Activated T-cell treated with anti-CD3 and anti-CD28 coated beads, Interleukin-2, amount 50 U/mL, for 24 hours (primary cell): ENCODE data around the gene NAT16.
"Not testable (repeated sequence)": the region's sequence is repeated elsewhere in the genome, so short reads cannot be mapped to it uniquely, and the experiment has no call there.

Experiments
- DNase-seq: peaks from one replicate; pipeline ENCODE4 v3.0.0-alpha.2; 2020
- H3K27ac Mint-ChIP-seq: 2 replicates; pipeline ENCODE4 v1.8.0; 2020; ENCODE audit warnings: mild to moderate bottlenecking, mixed read lengths
- H3K27me3 Mint-ChIP-seq: 2 replicates; pipeline ENCODE4 v1.8.0; 2020; ENCODE audit warnings: mixed read lengths
- H3K36me3 Mint-ChIP-seq: 2 replicates; pipeline ENCODE4 v1.8.0; 2020; ENCODE audit warnings: low read depth, mixed read lengths
- H3K4me1 Mint-ChIP-seq: 2 replicates; pipeline ENCODE4 v1.8.0; 2020; ENCODE audit warnings: low read depth, mixed read lengths
- H3K4me3 Mint-ChIP-seq: 2 replicates; pipeline ENCODE4 v1.8.0; 2020; ENCODE audit warnings: mild to moderate bottlenecking, moderate library complexity, mixed read lengths
- H3K9me3 Mint-ChIP-seq: 2 replicates; pipeline ENCODE4 v1.8.0; 2020; ENCODE audit warnings: mixed read lengths

The NAT16 gene

DNA sequence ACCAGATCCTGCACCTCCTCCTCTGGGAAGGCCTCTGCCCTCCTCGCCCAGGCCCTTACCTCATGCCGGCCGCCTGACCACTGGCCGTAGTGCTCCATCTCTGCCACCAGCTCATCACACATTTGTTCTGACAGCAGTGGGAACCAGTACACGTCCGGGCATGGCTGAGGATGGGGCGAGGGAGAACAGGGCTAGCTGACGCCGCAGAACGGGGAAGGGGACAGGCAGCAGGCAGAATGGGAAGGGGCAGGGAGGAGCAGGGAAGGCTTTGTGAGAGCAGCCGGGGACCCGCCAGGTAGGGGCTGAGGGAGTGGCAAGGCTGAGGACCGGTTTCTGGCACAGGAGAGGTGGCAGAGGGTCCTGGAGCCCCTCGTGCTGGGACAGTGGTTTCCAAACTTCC lies 28.7 kb upstream of the NAT16 start:
- Mint-ChIP-seq H3K27me3 (peaks cover 3% of the 10 kb centered on the region), H3K9me3 (no peaks in the 10 kb centered on the region), H3K36me3 (peaks cover 51% of the 10 kb centered on the region), H3K4me1 (peaks cover 6% of the 10 kb centered on the region), H3K4me3 (no peak overlapping the region), H3K27ac (no peak overlapping the region)
- no peak for DNase-seq

DNA sequence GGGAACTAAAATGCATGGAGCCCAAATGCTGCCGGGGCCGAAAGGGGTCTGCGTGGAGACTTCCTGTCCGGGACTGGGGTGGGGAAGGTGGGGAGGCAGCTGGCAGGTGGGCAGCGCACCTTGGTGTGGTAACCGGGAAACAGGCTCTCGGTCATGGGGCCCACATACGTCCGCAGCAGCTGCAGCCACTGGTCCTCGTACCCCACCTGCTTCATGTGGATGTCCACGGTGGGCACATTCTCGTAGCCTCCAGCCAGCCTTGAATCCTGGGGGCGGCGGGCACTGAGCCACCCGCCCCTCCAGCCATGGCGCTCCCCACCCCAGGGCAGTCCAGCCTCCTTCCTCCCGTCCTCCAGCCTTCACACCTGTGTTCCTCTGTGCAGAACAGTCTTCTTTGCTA lies 27.4 kb upstream of the NAT16 start:
- peaks cover 15% of the 10 kb centered on the region for H3K27me3 Mint-ChIP-seq
- no peaks in the 10 kb centered on the region for H3K9me3 Mint-ChIP-seq
- H3K4me3 Mint-ChIP-seq = no peak overlapping the region
- H3K4me1 Mint-ChIP-seq = peaks cover 10% of the 10 kb centered on the region
- peaks cover 49% of the 10 kb centered on the region for H3K36me3 Mint-ChIP-seq
- DNase-seq = no peak
- H3K27ac Mint-ChIP-seq = no peak overlapping the region

DNA sequence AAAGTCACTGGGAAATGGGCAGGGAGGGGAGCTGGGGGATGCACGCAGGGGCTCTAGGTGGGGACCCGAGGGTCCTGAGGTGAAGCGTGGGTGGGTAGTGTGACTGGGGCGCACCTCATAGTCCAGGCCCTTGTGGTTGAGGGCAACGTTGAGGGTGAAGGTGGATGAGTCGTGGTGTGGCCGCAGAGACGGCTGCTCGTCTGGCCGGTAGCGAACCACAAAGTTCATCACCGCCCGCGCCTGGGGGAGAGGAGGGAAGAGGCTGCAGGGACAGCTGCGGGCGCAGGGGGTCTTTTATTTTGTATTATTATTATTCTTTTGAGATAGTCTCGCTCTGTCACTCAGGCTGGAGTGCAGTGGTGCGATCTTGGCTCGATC lies 26.6 kb upstream of the NAT16 start:
- Mint-ChIP-seq H3K4me1 (peaks cover 10% of the 10 kb centered on the region), H3K4me3 (no peak overlapping the region), H3K36me3 (peaks cover 43% of the 10 kb centered on the region), H3K27ac (no peak overlapping the region), H3K9me3 (no peaks in the 10 kb centered on the region), H3K27me3 (peaks cover 21% of the 10 kb centered on the region)
- DNase-seq = no peak

DNA sequence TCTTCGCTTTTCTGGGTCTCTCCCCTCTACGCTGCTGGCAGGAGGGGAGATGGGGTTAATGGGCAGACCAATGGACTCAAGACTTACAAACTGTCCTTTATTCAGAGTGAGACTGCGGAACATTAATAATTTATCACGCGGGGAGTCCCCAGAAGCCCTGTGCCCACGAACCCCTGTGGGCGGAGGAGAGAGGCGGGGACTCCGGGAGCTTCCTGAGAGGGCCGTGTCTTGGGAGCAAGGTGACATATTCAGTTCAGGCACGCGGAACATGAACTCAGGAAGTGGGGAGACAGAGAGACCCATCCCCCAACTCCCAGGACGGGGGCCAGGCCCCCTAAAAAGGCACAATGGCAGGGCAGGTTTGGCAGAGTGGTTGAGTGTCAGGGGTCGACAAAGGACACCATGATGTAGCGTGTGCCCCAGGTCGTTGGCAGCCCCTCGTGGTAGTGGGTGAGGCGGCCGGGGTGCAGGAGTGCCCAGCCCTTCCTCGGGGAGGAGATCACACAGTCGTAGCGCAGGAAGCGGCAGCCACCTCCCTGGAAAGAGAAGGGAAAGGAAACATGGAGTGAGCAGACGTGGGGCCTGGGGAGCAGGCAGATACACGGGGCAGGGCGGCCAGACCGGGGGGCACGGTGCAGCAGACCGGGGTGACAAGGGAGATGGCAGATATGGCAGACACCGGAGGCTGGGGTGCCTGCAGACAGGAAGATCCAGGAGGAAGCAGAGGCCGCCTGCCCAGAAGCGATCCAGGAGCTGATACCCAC lies 26.0 kb upstream of the NAT16 start:
- DNase-seq = no peak
- no peak overlapping the region for H3K27ac Mint-ChIP-seq
- no peak overlapping the region for H3K4me3 Mint-ChIP-seq
- H3K4me1 Mint-ChIP-seq = peaks cover 10% of the 10 kb centered on the region
- peaks cover 27% of the 10 kb centered on the region for H3K27me3 Mint-ChIP-seq
- no peaks in the 10 kb centered on the region for H3K9me3 Mint-ChIP-seq
- H3K36me3 Mint-ChIP-seq = peaks cover 41% of the 10 kb centered on the region

DNA sequence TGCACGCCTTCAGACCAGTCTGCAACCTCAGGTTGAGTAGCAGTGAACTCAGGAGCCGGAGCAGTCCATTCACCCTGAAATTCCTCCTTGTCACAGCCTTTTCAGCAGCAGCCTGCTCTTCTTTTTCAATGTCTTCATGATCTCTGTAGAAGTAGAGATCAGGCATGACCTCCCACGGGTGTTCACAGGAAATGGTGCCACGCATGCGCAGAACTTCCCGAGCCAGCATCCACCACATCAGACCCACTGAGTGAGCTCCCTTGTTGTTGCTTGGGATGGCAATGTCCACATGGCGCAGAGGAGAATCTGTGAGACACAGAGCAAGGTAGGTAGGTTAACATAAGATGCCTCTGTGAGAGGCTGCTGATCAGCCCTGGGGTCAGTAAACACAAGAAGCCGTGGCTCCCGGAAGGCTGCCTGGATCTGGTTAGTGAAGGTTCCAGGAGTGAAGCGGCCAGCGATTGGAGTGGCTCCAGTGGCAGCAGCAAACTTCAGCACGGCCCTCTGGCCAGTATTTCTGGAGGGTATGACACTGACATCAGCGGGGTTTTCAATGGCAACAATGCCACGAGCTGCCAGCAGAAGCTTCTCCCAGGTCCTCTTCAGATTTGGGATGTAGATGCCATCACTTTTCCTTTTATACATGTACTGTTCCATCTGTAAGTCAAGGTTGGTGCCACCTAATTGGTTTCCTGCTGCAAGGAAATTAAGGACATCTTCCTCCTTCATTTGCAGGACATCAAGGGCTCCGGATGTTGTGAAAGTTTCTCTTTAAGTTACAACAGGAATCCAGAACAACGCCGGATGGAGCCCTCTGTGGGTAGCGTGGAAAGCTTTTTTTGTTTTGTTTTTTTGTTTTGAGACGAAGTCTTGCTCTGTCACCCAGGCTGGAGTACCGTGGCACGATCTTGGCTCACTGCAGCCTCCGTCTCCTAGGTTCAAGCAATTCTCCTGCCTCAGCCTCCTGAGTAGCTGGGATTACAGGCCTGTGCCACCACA lies 23.9 kb upstream of the NAT16 start:
- H3K27ac Mint-ChIP-seq = peak overlapping the region; percentile 42
- H3K27me3 Mint-ChIP-seq = peaks cover 40% of the 10 kb centered on the region
- H3K4me1 Mint-ChIP-seq = peaks cover 14% of the 10 kb centered on the region
- H3K9me3 Mint-ChIP-seq = not testable (repeated sequence)
- peak; percentile 44 for DNase-seq
- H3K36me3 Mint-ChIP-seq = peaks cover 25% of the 10 kb centered on the region
- H3K4me3 Mint-ChIP-seq = peak overlapping the region; percentile 38

DNA sequence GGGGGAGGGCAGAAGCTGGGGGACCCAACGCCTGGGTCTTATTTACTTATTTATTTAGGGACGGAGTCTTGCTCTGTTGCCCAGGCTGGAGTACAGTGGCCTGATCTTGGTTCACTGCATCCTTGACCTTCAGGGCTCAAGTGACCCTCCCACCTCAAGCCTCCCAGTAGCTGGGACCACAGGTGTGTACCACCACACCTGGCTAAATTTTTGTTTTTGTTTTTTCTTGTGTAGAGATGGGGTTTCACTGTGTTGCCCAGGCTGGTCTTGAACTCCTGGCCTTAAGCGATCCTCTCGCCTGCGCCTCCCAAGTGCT lies 22.5 kb upstream of the NAT16 start:
- Mint-ChIP-seq H3K4me1 (peaks cover 14% of the 10 kb centered on the region), H3K27me3 (peaks cover 43% of the 10 kb centered on the region), H3K4me3 (no peak overlapping the region), H3K27ac (no peak overlapping the region), H3K36me3 (peaks cover 13% of the 10 kb centered on the region), H3K9me3 (no peaks in the 10 kb centered on the region)
- DNase-seq = no peak

DNA sequence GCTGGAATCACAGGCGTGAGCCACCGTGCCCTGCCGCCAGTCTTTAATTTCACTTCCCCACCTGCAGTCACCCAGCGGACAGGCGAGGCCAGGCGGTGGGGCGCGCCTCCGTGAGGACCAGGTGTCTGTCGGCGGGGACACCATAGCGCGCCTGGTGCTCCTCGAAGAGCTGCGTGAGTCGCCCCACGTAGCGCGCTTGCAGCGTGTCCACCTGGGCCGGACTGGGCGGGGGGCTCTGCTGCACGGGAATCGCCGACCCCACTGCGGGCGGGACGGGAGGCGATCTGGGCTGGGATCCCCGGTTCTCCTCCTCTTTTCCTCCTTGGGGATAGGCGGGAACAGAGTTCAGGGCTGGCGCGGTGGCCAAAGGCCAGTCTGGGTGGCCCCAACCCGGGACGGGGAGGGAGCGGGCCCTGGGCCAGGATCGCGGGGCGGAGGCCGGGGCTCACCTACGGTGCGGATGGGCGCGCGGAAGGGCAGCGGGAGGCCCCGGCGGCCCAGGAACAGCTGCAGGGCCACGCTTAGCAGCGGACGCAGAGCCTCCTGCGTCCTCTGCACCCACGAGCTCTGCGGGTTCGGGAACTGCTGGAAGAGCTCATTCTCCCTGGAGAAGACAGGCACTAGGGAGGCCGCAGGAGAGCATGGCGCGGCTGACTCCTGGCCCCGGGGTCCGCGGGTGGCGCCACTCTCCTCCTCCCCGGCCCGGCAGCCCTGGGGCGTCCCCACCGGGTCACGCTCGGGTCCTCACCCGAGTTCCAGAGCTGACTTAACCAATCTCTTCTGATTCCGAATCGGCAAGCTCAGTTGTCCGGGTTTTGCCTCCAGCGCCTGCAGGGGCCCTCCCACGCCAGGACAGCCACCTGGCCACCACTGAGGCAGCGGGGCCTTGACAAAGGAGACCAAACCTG lies 21.9 kb upstream of the NAT16 start:
- peaks cover 14% of the 10 kb centered on the region for H3K4me1 Mint-ChIP-seq
- no peaks in the 10 kb centered on the region for H3K9me3 Mint-ChIP-seq
- no peak overlapping the region for H3K27ac Mint-ChIP-seq
- DNase-seq = no peak
- no peak overlapping the region for H3K4me3 Mint-ChIP-seq
- H3K36me3 Mint-ChIP-seq = peaks cover 11% of the 10 kb centered on the region
- H3K27me3 Mint-ChIP-seq = peaks cover 43% of the 10 kb centered on the region

DNA sequence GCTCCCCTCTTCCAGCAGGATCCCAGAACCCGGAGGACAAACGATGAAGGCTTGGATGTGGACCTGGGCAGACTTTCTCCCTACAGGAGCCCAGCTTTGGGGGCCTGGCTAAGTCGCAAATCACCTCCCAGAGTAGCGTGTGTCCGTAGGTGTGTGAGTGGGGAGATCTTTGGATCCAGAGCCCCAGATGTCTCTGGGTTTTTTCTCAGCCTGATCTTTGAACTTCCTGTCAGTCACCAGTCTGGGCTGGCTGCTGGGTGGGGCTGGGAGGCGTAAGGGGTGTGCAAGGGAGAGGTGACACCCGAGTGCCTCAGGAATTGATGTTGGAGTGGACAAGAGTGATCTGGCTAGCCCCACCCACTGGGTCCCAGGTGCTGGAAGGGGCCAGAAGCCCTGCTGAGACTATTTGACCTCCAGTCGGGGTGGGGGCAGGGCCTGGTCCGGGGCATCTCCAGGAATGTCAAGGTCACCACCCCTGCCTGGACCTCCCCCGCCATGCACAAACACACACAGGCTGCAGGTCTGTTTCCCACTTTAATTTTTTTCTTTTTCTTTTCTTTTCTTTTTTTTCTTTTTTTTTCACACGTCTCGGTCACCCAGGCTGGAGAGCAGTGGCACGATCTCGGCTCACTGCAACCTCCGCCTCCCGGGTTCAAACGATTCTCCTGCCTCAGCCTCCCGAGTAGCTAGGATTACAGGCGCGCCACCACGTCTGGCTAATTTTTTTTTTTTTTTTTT lies 20.9 kb upstream of the NAT16 start, which contains the start of gene MOGAT3:
MOGAT3 (minus strand) TSS at position 175 of the 738 bp plus-strand sequence. CDS start 182 bp downstream, outside the sequence.
- Mint-ChIP-seq H3K27me3 (peaks cover 43% of the 10 kb centered on the region), H3K36me3 (peaks cover 3% of the 10 kb centered on the region), H3K9me3 (no peaks in the 10 kb centered on the region), H3K4me1 (peaks cover 14% of the 10 kb centered on the region), H3K4me3 (no peak within 1 kb of the TSS), H3K27ac (no peak within 1 kb of the TSS)
- DNase-seq = no peak

DNA sequence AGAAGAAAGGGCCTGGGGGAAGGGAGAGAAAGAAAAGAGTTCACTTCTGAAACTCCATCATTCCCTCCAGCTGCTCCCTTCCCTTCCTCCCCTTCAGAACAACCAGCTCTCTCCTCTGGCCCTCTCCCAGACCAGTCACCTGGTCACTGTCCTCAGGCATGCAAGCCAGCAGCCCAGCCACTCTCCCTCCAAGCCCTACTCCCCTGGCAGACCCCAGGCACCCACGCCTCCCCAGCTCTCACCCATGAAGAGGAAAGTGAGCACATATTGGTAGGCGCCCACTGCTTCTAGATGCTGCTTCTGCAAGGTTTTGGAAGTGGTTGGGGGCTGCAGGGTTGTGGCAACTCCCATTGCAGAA lies 20.4 kb upstream of the NAT16 start:
- Mint-ChIP-seq H3K4me1 (peaks cover 14% of the 10 kb centered on the region), H3K36me3 (no peaks in the 10 kb centered on the region), H3K4me3 (no peak overlapping the region), H3K27ac (no peak overlapping the region), H3K9me3 (no peaks in the 10 kb centered on the region), H3K27me3 (peaks cover 43% of the 10 kb centered on the region)
- no peak for DNase-seq

DNA sequence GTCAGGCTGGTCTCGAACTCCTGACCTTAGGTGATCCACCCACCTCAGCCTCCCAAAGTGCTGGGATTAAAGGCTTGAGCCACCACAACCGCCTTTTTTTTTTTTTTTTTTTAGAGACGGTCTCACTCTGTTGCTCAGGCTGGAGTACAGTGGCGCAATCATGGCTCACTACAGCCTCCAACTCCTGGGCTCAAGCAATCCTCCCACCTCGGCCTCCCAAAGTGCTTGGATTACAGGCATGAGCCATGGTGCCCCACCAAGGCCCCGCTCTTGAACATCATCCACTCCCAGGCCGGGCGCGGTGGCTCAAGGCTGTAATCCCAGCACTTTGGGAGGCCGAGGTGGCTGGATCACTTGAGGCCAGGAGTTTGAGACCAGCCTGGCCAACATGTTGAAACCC lies 19.4 kb upstream of the NAT16 start:
- not testable (repeated sequence) for H3K9me3 Mint-ChIP-seq, H3K4me3 Mint-ChIP-seq, DNase-seq, H3K36me3 Mint-ChIP-seq, H3K27ac Mint-ChIP-seq
- peaks cover 43% of the 10 kb centered on the region for H3K27me3 Mint-ChIP-seq
- H3K4me1 Mint-ChIP-seq = peaks cover 14% of the 10 kb centered on the region

DNA sequence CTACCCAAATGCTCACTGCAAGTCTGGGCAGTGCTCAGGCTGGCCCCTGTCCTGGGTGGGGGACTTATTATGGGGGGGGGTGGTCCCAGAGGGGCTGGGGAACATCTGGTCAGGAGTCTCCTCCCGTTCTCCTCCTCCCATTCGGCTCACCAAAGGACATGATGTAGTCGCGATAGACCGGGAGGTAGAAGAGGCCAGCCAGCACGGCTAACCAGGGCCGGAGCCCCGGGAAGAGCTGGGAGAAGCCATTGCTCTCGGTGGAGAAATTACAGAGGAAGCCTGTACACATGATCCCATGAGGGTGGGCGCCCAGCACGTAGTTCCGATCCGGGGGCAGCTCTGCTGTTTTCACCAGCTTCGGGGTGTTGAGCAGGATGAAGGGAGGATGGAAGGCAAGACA lies 18.4 kb upstream of the NAT16 start:
- H3K27me3 Mint-ChIP-seq = peaks cover 37% of the 10 kb centered on the region

DNA sequence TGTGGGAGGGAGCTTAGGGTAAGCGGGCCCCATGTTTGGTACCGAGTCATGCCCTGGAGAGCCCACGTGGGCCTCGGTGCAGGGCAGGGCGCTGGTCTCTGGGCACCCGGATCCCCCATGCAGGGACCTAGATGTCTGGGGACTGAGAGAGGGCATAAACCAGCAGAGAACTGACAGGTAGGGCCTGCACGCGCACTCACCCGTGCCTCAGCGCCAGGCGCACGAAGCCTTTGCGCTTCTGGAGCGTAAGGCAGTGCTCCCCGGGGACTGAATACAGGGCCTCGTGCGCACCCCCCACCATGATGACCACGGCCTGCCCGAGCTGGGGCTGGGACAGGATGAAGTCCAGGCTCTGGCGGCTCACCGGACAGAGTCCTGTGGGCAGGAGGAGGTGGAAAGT lies 17.9 kb upstream of the NAT16 start:
- H3K27me3 Mint-ChIP-seq = peaks cover 34% of the 10 kb centered on the region
- H3K27ac Mint-ChIP-seq = no peak overlapping the region
- H3K4me3 Mint-ChIP-seq = no peak overlapping the region

More for the DNA sequence above, 18.4 kb upstream of the NAT16 start:
- peaks cover 7% of the 10 kb centered on the region for H3K4me1 Mint-ChIP-seq
- no peak overlapping the region for H3K4me3 Mint-ChIP-seq
- DNase-seq = no peak
- H3K9me3 Mint-ChIP-seq = no peaks in the 10 kb centered on the region
- no peaks in the 10 kb centered on the region for H3K36me3 Mint-ChIP-seq
- H3K27ac Mint-ChIP-seq = no peak overlapping the region

DNA sequence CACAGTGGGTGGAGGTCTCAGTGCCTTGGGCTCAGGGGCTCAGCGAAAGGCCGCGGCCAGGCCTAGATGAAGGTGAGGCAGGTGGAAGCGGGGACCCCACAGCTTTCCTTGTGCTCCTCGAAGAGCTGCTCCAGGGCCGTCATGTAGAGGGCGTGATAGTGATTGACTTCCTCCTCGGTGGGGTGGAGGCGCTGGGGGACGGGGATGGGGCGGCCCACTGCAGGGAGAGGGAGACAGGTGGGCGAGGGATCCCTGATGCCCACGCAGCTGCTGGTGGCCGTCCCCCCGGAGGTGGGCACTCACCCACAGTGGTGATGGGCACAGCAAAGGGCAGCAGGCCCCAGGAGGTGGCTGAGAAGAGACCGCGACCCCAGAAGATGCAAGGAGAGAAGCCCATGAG lies 15.8 kb upstream of the NAT16 start:
- no peak overlapping the region for H3K27ac Mint-ChIP-seq
- peaks cover 5% of the 10 kb centered on the region for H3K4me1 Mint-ChIP-seq
- H3K36me3 Mint-ChIP-seq = no peaks in the 10 kb centered on the region
- H3K4me3 Mint-ChIP-seq = no peak overlapping the region
- no peaks in the 10 kb centered on the region for H3K9me3 Mint-ChIP-seq
- H3K27me3 Mint-ChIP-seq = peaks cover 17% of the 10 kb centered on the region
- no peak for DNase-seq

More for the DNA sequence above, 17.9 kb upstream of the NAT16 start:
- no peak for DNase-seq
- H3K36me3 Mint-ChIP-seq = no peaks in the 10 kb centered on the region
- peaks cover 7% of the 10 kb centered on the region for H3K4me1 Mint-ChIP-seq
- H3K9me3 Mint-ChIP-seq = no peaks in the 10 kb centered on the region

DNA sequence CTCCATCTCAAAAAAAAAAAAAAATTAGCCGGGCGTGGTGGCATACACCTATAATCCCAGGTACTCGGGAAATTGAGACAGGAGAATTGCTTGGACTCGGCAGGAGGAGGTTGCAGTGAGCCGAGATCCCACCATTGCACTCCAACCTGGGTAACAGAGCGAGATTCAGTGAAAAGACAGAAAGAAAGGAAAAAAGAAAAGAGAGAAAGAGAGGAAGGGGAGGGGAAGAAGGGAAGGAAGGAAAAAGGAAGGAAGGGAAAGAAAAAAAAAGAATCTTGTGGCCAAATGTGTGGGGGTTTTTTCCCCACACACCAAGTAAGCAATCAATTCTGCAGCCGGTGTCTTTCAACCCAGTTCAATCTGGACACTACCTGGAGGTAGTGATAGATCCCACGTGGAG lies 9.0 kb upstream of the NAT16 start:
- Mint-ChIP-seq H3K9me3 (no peaks in the 10 kb centered on the region), H3K36me3 (no peaks in the 10 kb centered on the region), H3K4me1 (peaks cover 2% of the 10 kb centered on the region), H3K27me3 (peaks cover 26% of the 10 kb centered on the region), H3K4me3 (no peak overlapping the region), H3K27ac (no peak overlapping the region)
- DNase-seq = no peak
